GM12878 (cell line): ENCODE data around the gene GABRB1. TPM values are rescaled to one million over a fixed set of nuclear protein-coding genes. Genes with fewer than 3 reads are reported as not detected.

Source experiments
- ATAC-seq: fragments of 200-7000 bp; cut with Tn5 transposase; 3 replicates; pipeline ENCODE4 v1.9.1; 2020; ENCODE audit warnings: mild to moderate bottlenecking, moderate library complexity
- BruUV-seq: library from RNA; stranded (reverse); fragments of 400-500 nt; replicated peaks from 2 replicates; lab custom pipeline; 2021; lab: Mats Ljungman, UMichigan
- CTCF ChIA-PET: fragments of 300-600 bp; sonication (Branson Sonifier 250); formaldehyde crosslinking; extraction: SDS; loops from one replicate; lab custom pipeline; 2021; ENCODE audit warnings: inconsistent platforms; lab: Yijun Ruan, JAX
- POLR2A ChIA-PET: fragments of 350-600 bp; formaldehyde crosslinking; extraction: SDS; loops from one replicate; lab custom pipeline; 2021; ENCODE audit warnings: inconsistent platforms; lab: Charles Lee
- RAD21 ChIA-PET: fragments of 300-600 bp; sonication (Branson Sonifier 250); formaldehyde crosslinking; loops from one replicate; lab custom pipeline; 2023; ENCODE audit warnings: antibody characterized with exemption; ENCODE audit not compliant: unreplicated experiment; lab: Charles Lee
- SMC1A ChIA-PET: fragments of 300-600 bp; sonication (Branson Sonifier 250); formaldehyde crosslinking; loops from one replicate; lab custom pipeline; 2023; ENCODE audit not compliant: unreplicated experiment, uncharacterized antibody; lab: Charles Lee
- DNase-seq: peaks from one replicate; pipeline ENCODE4 v3.0.0-alpha.2; 2011; ENCODE audit warnings: low read depth, low spot score
- FAIRE-seq: peaks from 3 replicates; lab custom pipeline; 2011; peaks lifted over from hg19 to GRCh38; lab: Jason Lieb, UNC
- H2AFZ ChIP-seq: 2 replicates; pipeline ENCODE4 v1.6.0; 2011; ENCODE audit warnings: low read depth, low read length, control low read depth; ENCODE audit not compliant: control insufficient read depth
- H3K27ac ChIP-seq: 2 replicates; pipeline ENCODE4 v1.5.1; 2011; ENCODE audit warnings: control low read depth; ENCODE audit not compliant: control insufficient read depth, insufficient read depth
- H3K27me3 ChIP-seq, 2 experiments: replicated peaks in 1 of 2; 2 replicates each; pipeline versions ENCODE4 v1.6.0 to v1.6.1; 2011; ENCODE audit warnings: low read length in 1 of 2; ENCODE audit not compliant: control insufficient read depth in 2 of 2, insufficient read depth in 2 of 2
- H3K36me3 ChIP-seq, 2 experiments: 2 replicates each; pipeline ENCODE4 v1.5.1; 2011; ENCODE audit warnings: low read length in 1 of 2; ENCODE audit not compliant: control insufficient read depth in 2 of 2, insufficient read depth in 2 of 2
- H3K4me1 ChIP-seq: 2 replicates; pipeline ENCODE4 v1.6.1; 2011; ENCODE audit warnings: mild to moderate bottlenecking, low read length, moderate library complexity, mixed read lengths; ENCODE audit not compliant: control insufficient read depth, insufficient read depth
- H3K4me2 ChIP-seq: 2 replicates; pipeline ENCODE4 v1.6.0; 2011; ENCODE audit warnings: control low read depth; ENCODE audit not compliant: control insufficient read depth, insufficient read depth
- H3K4me3 ChIP-seq: fragments of 200-600 bp; sonication (generic); 2 replicates; pipeline ENCODE4 v1.5.1; 2016
- H3K79me2 ChIP-seq: 2 replicates; pipeline ENCODE4 v1.6.0; 2011; ENCODE audit warnings: low read length; ENCODE audit not compliant: control insufficient read depth, insufficient read depth
- H3K9ac ChIP-seq: 2 replicates; pipeline ENCODE4 v1.8.0; 2011; ENCODE audit warnings: low read length, control low read depth, mixed read lengths; ENCODE audit not compliant: control insufficient read depth, insufficient read depth
- H3K9me3 ChIP-seq: replicated peaks from 3 replicates; pipeline ENCODE4 v1.5.1; 2011; ENCODE audit warnings: mild to moderate bottlenecking, low read length; ENCODE audit not compliant: control insufficient read depth, insufficient read depth
- H4K20me1 ChIP-seq: 2 replicates; pipeline ENCODE4 v1.6.0; 2011; ENCODE audit not compliant: control insufficient read depth, insufficient read depth
- RAD51 ChIP-seq: fragments of 450-650 bp; IDR thresholded peaks from 2 replicates; pipeline ENCODE4 v1.6.1; 2016; ENCODE audit warnings: moderate library complexity, mild to moderate bottlenecking, inconsistent platforms
- RUNX3 ChIP-seq: IDR thresholded peaks from 2 replicates; pipeline ENCODE4 v1.6.1; 2012; ENCODE audit warnings: low read length, inconsistent platforms
- SMC3 ChIP-seq: IDR thresholded peaks from 2 replicates; pipeline ENCODE4 v1.6.1; 2011; ENCODE audit warnings: low read length, improper control_type of control experiment, borderline replicate concordance
- WGBS: methylation state at CpG from one replicate; pipeline ENCODE4 v1.1.6; 2016; ENCODE audit warnings: low lambda C conversion rate; ENCODE audit not compliant: insufficient replicate concordance, insufficient coverage; ENCODE audit errors: missing lambda C conversion rate; 5-methylcytosine and 5-hydroxymethylcytosine counted together
- in situ Hi-C: fragments of 300-500 bp; cut with MboI; formaldehyde crosslinking; loops from 9 replicates; pipeline ENCODE4 v1.14.3; 2018; ENCODE audit warnings: mixed read lengths
- intact Hi-C: fragments of 100-400 bp; cut with micrococcal nuclease; formaldehyde crosslinking; loops from one replicate; pipeline ENCODE4 v1.14.2; 2022; ENCODE audit not compliant: unreplicated experiment
- polyA plus RNA-seq, 11 experiments: library from polyadenylated mRNA; depleted of rRNA in 4 of 11; unstranded in 6 of 11; stranded (reverse) in 5 of 11; fragments of >200 nt; fragmentation: Nextera tagmentation in 4 of 11; fragmentation: Illumina TruSeq in 1 of 11; extraction: Ambion mirVana in 4 of 11; extraction: Trizol in 1 of 11; gene quantifications; 1 replicate in 1 of 11; 2 replicates in 10 of 11; pipeline versions ENCODE4 v1.2.1 to v1.2.3, GENCODE V29; 2011 to 2016; ENCODE audit warnings: inconsistent platforms in 2 of 11, missing spikeins in 2 of 11, low read depth in 1 of 11
- total RNA-seq, 4 experiments: library from RNA; depleted of rRNA in 3 of 4; stranded (reverse); fragments of >200 nt in 3 of 4; fragmentation: Illumina TruSeq in 1 of 4; extraction: Trizol in 1 of 4; gene quantifications; 2 replicates each; pipeline versions ENCODE4 v1.2.1 to v1.2.3, GENCODE V29; 2013 to 2021

GABRB1 gene
- total and polyA plus RNA-seq, 10 of the 15 experiments (the other 5 are each of a cell fraction or from before 2014, with no cell fraction given): 0.13 to 0.92 TPM; not detected in 8

DNA sequence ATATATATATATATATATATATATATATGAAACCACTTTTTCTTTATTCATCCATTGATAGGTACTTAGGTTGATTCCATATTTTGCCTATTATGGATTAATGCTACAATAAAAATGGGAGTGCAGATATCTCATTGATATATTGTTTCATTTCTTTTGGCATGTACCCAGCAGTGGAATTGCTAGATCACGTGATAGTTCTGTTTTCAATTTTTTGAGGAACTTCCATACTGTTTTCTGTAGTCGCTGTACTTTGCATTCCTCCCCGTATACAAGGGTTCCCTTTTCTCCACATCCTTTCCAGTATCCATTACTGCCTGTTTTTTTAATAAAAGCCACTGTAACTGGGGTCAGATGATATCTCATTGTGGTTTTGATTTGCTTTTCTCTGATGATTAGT is 124.6 kb downstream of the GABRB1 start:
- RAD21 ChIA-PET: no interaction called here
- CTCF ChIA-PET: no interaction called here
- ATAC-seq (no peak), FAIRE-seq (no peak), DNase-seq (no peak)
- Histone ChIP-seq H4K20me1 (no peaks in the 10 kb centered on the region), H3K27me3 (no peaks in the 10 kb centered on the region), H3K79me2 (no peaks in the 10 kb centered on the region), H2AFZ (no peak overlapping the region), H3K9me3 (no peaks in the 10 kb centered on the region), H3K9ac (no peak overlapping the region), H3K36me3 (no peaks in the 10 kb centered on the region), H3K4me1 (no peaks in the 10 kb centered on the region), H3K4me3 (no peak overlapping the region)
- POLR2A ChIA-PET: no interaction called here
- intact Hi-C loops (no loop called here), in situ Hi-C loops (no loop called here)
- SMC1A ChIA-PET: interaction anchor here (0.6 kb wide), 1 partner anchor 199 kb away, joined by 3 read pairs; no protein-coding TSS in a partner anchor
- WGBS: 48% methylated on average over 3 of the region's 3 CpGs
- TF ChIP-seq SMC3 (no peak), RAD51 (0 out of 2 replicates have a peak, but pooled peaks have one; percentile 17)
- TF ChIP-seq, all 136 proteins: peak for 1
- H3K27ac ChIP-seq: no peak overlapping the region
- BruUV-seq: no TSS peak
- H3K4me2 ChIP-seq: no peak overlapping the region

DNA sequence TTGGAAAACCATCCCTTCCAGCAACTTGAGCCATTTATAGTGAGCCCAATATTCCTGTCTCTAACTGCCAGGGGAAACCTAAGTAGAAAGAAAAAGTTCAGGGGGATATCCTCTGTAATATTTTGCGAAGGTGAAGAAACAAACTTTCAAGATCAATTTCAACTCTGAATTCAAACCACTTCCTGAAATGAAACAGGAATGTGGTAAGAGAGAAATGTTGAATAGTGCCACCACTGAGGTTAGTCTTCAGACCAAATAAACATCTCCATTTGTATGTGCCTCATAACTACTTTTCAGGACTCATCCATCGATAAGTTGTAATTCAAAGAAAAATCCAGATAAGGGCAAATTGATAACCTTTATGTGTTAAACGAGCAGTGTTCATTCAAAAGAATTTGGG is 128.7 kb downstream of the GABRB1 start:
- Histone ChIP-seq H3K36me3 (no peaks in the 10 kb centered on the region), H3K27me3 (no peaks in the 10 kb centered on the region), H4K20me1 (no peaks in the 10 kb centered on the region), H3K27ac (no peak overlapping the region), H3K4me1 (no peaks in the 10 kb centered on the region), H3K4me3 (no peak overlapping the region), H3K9me3 (no peaks in the 10 kb centered on the region; the same call in 2 of the 3 replicates), H3K9ac (no peak overlapping the region), H2AFZ (no peak overlapping the region), H3K79me2 (no peaks in the 10 kb centered on the region), H3K4me2 (no peak overlapping the region; the same call in 1 of the 2 replicates)
- ChIA-PET POLR2A (no interaction called here), SMC1A (no interaction called here), RAD21 (no interaction called here), CTCF (no interaction called here)
- in situ Hi-C loops: no loop called here
- DNase-seq (no peak), ATAC-seq (peak; percentile 30; the same call in 1 of the 3 replicates), FAIRE-seq (no peak)
- TF ChIP-seq SMC3: no peak
- 0 out of 2 replicates have a peak, but pooled peaks have one; percentile 8 for TF ChIP-seq RUNX3
- intact Hi-C loops: no loop called here
- BruUV-seq: no TSS peak
- 2% methylated on average over 3 of the region's 3 CpGs for WGBS
